PC-9 (cell line): ENCODE results near the gene ASF1A. TPM values are rescaled to one million over a fixed set of nuclear protein-coding genes. Genes with fewer than 3 reads are reported as not detected.

Source experiments
- BruUV-seq: library from RNA; stranded (reverse); fragments of 400-500 nt; replicated peaks from 2 replicates; lab custom pipeline; 2021; lab: Mats Ljungman, UMichigan
- CTCF ChIA-PET: fragments of 300-600 bp; sonication (Branson Sonifier 250); formaldehyde crosslinking; loops from one replicate; lab custom pipeline; 2022; ENCODE audit warnings: antibody characterized with exemption; lab: Charles Lee
- POLR2A ChIA-PET: fragments of 300-600 bp; sonication (Branson Sonifier 250); formaldehyde crosslinking; loops from one replicate; lab custom pipeline; 2022; ENCODE audit warnings: antibody characterized with exemption; ENCODE audit not compliant: unreplicated experiment; lab: Charles Lee
- DNase-seq, 2 experiments: peaks; one replicate each; pipeline versions ENCODE4 v3.0.0 to v3.0.0-alpha.2; 2015 to 2022; ENCODE audit warnings: mixed read lengths in 1 of 2
- H2AFZ ChIP-seq: fragments of 200-600 bp; sonication (generic); 2 replicates; pipeline ENCODE4 v1.8.1; 2017; ENCODE audit warnings: antibody characterized with exemption
- H3F3A ChIP-seq: fragments of 200-600 bp; sonication (generic); 2 replicates; pipeline ENCODE4 v1.8.1; 2017; ENCODE audit warnings: antibody characterized with exemption, mild to moderate bottlenecking, low read depth; ENCODE audit not compliant: insufficient read depth
- H3K27ac ChIP-seq: fragments of 200-600 bp; sonication (generic); 2 replicates; pipeline ENCODE4 v1.6.1; 2016; ENCODE audit warnings: mixed run types
- H3K27me3 ChIP-seq: fragments of 200-600 bp; sonication (generic); 2 replicates; pipeline ENCODE4 v1.6.1; 2016; ENCODE audit warnings: low read depth, mixed run types; ENCODE audit not compliant: insufficient read depth
- H3K36me3 ChIP-seq: fragments of 200-600 bp; sonication (generic); 2 replicates; pipeline ENCODE4 v1.6.1; 2016; ENCODE audit warnings: low read depth, mixed run types
- H3K4me1 ChIP-seq: fragments of 200-600 bp; sonication (generic); replicated peaks from 2 replicates; pipeline ENCODE4 v1.6.1; 2016; ENCODE audit warnings: mixed run types; ENCODE audit not compliant: insufficient read depth
- H3K4me2 ChIP-seq: fragments of 200-600 bp; sonication (generic); 2 replicates; pipeline ENCODE4 v1.6.1; 2017; ENCODE audit warnings: mixed run types
- H3K4me3 ChIP-seq: fragments of 200-600 bp; sonication (generic); 2 replicates; pipeline ENCODE4 v1.6.1; 2016; ENCODE audit warnings: mixed run types
- H3K79me2 ChIP-seq: fragments of 200-600 bp; sonication (generic); 2 replicates; pipeline ENCODE4 v1.6.1; 2017; ENCODE audit warnings: low read depth, mixed run types
- H3K9me2 ChIP-seq: fragments of 200-600 bp; sonication (generic); 2 replicates; pipeline ENCODE4 v1.8.1; 2017; ENCODE audit warnings: mild to moderate bottlenecking; ENCODE audit not compliant: insufficient read depth
- H3K9me3 ChIP-seq: fragments of 200-600 bp; sonication (generic); 2 replicates; pipeline ENCODE4 v1.8.1; 2016; ENCODE audit warnings: low read depth; ENCODE audit not compliant: insufficient read depth
- H4K20me1 ChIP-seq: fragments of 200-600 bp; sonication (generic); 2 replicates; pipeline ENCODE4 v1.8.1; 2017; ENCODE audit not compliant: insufficient read depth
- EZH2 ChIP-seq: fragments of 200-600 bp; sonication (generic); IDR thresholded peaks from 2 replicates; pipeline ENCODE4 v1.8.0; 2017; ENCODE audit warnings: antibody characterized with exemption, low read depth
- intact Hi-C: fragments of 100-400 bp; cut with micrococcal nuclease; formaldehyde crosslinking; loops from one replicate; pipeline ENCODE4 v1.10.0; 2022; ENCODE audit not compliant: unreplicated experiment
- total RNA-seq: library from RNA; stranded (reverse); gene quantifications from 2 replicates; pipeline ENCODE4 v1.2.3, GENCODE V29; 2021
- TF ChIP-seq, protein P1 (sequence below): fragments of 200-600 bp; sonication (generic); conservative IDR thresholded peaks from 2 replicates; pipeline ENCODE4 v1.6.1; 2017; ENCODE audit warnings: mixed run types, antibody characterized with exemption, mild to moderate bottlenecking, moderate library complexity

ASF1A gene
- total RNA-seq, 1 experiment from 2014 or later: 39.5 TPM

DNA sequence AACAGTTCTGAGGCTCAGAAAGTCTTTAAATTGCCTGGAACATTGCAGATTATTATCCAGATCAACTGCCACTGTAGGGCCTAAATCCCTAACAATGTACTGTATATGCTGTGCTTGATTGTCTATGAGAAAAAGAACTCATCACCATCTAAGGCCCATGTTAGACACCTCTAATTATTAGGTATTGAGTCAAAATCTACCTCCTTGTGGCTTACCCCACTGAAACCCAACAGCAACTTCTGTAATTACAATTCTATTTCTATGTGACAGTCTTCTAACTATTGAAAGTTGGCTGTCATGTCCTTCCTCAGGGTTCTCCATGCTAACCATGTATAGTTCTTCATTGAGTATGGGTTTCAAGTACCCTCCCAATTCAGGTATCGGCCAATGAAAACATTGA lies 27.1 kb downstream of the ASF1A start:
- Histone ChIP-seq H4K20me1 (no peaks in the 10 kb centered on the region), H3K4me2 (no peak overlapping the region)
- POLR2A ChIA-PET: no interaction called here

DNA sequence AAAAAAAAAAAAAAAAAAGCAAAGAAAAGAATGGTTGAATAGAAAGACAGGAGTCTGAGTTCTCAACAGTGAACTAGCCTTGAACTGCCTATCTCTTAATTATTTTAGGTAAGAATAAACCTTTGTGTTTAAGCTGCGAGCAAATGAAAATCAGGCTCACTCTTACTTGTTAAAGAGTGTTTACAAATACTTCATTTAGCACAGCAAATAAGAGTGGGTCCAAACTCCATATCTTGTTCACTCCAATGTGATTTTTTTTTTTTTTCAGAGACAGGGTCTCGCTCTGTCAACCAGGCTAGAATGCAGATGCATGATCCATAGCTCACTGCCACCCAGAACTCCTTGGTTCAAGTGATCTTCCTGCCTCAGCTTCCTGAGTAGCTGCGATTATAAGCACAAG lies 29.1 kb downstream of the ASF1A start:
- Histone ChIP-seq H4K20me1 (no peaks in the 10 kb centered on the region), H2AFZ (no peak overlapping the region), H3F3A (no peaks in the 10 kb centered on the region; the same call in 1 of the 2 replicates), H3K36me3 (peaks cover 60% of the 10 kb centered on the region), H3K4me3 (no peak overlapping the region), H3K4me2 (no peak overlapping the region), H3K27ac (no peak overlapping the region), H3K9me3 (no peaks in the 10 kb centered on the region), H3K79me2 (no peaks in the 10 kb centered on the region), H3K4me1 (no peaks in the 10 kb centered on the region), H3K27me3 (no peaks in the 10 kb centered on the region), H3K9me2 (no peaks in the 10 kb centered on the region)
- TF ChIP-seq, protein P1, sequence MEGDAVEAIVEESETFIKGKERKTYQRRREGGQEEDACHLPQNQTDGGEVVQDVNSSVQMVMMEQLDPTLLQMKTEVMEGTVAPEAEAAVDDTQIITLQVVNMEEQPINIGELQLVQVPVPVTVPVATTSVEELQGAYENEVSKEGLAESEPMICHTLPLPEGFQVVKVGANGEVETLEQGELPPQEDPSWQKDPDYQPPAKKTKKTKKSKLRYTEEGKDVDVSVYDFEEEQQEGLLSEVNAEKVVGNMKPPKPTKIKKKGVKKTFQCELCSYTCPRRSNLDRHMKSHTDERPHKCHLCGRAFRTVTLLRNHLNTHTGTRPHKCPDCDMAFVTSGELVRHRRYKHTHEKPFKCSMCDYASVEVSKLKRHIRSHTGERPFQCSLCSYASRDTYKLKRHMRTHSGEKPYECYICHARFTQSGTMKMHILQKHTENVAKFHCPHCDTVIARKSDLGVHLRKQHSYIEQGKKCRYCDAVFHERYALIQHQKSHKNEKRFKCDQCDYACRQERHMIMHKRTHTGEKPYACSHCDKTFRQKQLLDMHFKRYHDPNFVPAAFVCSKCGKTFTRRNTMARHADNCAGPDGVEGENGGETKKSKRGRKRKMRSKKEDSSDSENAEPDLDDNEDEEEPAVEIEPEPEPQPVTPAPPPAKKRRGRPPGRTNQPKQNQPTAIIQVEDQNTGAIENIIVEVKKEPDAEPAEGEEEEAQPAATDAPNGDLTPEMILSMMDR: no peak
- no peak for TF ChIP-seq EZH2
- intact Hi-C loops: no loop called here
- DNase-seq: no peak
- ChIA-PET POLR2A (no interaction called here), CTCF (no interaction called here)
- BruUV-seq: no TSS peak

More for the DNA sequence above, 27.1 kb downstream of the ASF1A start:
- BruUV-seq: no TSS peak
- H3K36me3 ChIP-seq: peaks cover 72% of the 10 kb centered on the region
- H3K9me3 ChIP-seq: no peaks in the 10 kb centered on the region
- H3K27ac ChIP-seq: no peak overlapping the region
- H3K27me3 ChIP-seq: no peaks in the 10 kb centered on the region
- H3K4me1 ChIP-seq: no peaks in the 10 kb centered on the region
- CTCF ChIA-PET: no interaction called here
- no peak for DNase-seq
- H3K9me2 ChIP-seq: no peaks in the 10 kb centered on the region
- no peaks in the 10 kb centered on the region for H3K79me2 ChIP-seq
- TF ChIP-seq, protein P1: no peak
- TF ChIP-seq EZH2: no peak
- intact Hi-C loops: no loop called here
- no peak overlapping the region for H3K4me3 ChIP-seq
- H3F3A ChIP-seq: peaks cover 3% of the 10 kb centered on the region
- no peak overlapping the region for H2AFZ ChIP-seq

DNA sequence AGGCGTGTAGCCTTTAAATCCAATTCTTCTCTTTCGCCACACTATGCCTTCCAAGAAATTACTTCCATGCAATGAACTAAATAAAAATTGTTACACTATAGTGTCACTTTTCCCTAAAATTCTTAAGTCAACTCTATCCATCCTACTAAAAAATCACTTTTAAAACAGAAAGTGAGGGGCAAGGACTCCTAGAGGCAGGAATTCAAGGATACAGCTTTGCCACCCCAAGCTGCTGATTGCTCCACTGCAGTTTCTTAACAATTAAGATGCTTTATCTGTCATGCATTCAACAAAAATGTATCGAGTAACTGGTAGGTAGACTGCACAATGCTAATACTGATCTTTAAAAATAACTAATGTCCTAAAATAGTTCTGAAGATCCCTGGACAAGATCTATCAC lies 36.7 kb downstream of the ASF1A start:
- peaks cover 37% of the 10 kb centered on the region for H3F3A ChIP-seq
- no peak overlapping the region for H3K27ac ChIP-seq
- H3K4me1 ChIP-seq: peaks cover 37% of the 10 kb centered on the region
- ChIA-PET CTCF (no interaction called here), POLR2A (no interaction called here)
- H3K27me3 ChIP-seq: no peaks in the 10 kb centered on the region
- BruUV-seq: no TSS peak
- peaks cover 41% of the 10 kb centered on the region for H3K36me3 ChIP-seq
- no peaks in the 10 kb centered on the region for H3K9me3 ChIP-seq
- H3K4me2 ChIP-seq: no peak overlapping the region
- DNase-seq: no peak
- no peaks in the 10 kb centered on the region for H4K20me1 ChIP-seq
- H3K4me3 ChIP-seq: no peak overlapping the region
- TF ChIP-seq EZH2: no peak
- TF ChIP-seq, protein P1: no peak
- intact Hi-C loops: no loop called here
- peaks cover 55% of the 10 kb centered on the region for H3K79me2 ChIP-seq
- H3K9me2 ChIP-seq: no peaks in the 10 kb centered on the region
- no peak overlapping the region for H2AFZ ChIP-seq
